ENCODE measurements around the gene AKT1.

Gene AKT1

GRCh38 chr14:104783484-104784217, 11.9 kb downstream of the AKT1 start:
- ChIA-PET POLR2A (no interaction called here), CTCF (no interaction called here)
- no peak for DNase-seq (ENCODE audit: extremely low spot score)
- TF ChIP-seq CTCF (IDR thresholded peaks at IDR 0.05; ENCODE audit: control extremely low read depth, extremely low read depth, low read depth, missing control alignments) = no peak

- POLR2A ChIA-PET = no interaction called here
- TF ChIP-seq CTCF (IDR thresholded peaks at IDR 0.05; ENCODE audit: control extremely low read depth, extremely low read depth, low read depth, missing control alignments) = no peak
- DNase-seq (ENCODE audit: extremely low spot score) = no peak
- CTCF ChIA-PET = no interaction called here
These were observed 12.8 kb downstream of the AKT1 start for GRCh38 chr14:104782808-104783139.

GRCh38 chr14:104782086-104782807, 13.3 kb downstream of the AKT1 start:
- ChIA-PET POLR2A (no interaction called here), CTCF (interaction anchor here (2.5 kb wide), 1 partner anchor 14 kb away, joined by 10 read pairs; no protein-coding TSS in a partner anchor)
- no peak for TF ChIP-seq CTCF (IDR thresholded peaks at IDR 0.05; ENCODE audit: control extremely low read depth, extremely low read depth, low read depth, missing control alignments)

GRCh38 chr14:104781271-104782077, 14.1 kb downstream of the AKT1 start:
- ChIA-PET POLR2A (no interaction called here), CTCF (interaction anchor here (2.5 kb wide), 1 partner anchor 13 kb away, joined by 10 read pairs; no protein-coding TSS in a partner anchor)
- no peak for DNase-seq (ENCODE audit: extremely low spot score)
- no peak for TF ChIP-seq CTCF (IDR thresholded peaks at IDR 0.05; ENCODE audit: control extremely low read depth, extremely low read depth, low read depth, missing control alignments)

More at GRCh38 chr14:104782086-104782807, 13.3 kb downstream of the AKT1 start:
- no peak for DNase-seq (ENCODE audit: extremely low spot score)

GRCh38 chr14:104780513-104781030, 15.0 kb downstream of the AKT1 start:
- no peak for DNase-seq (ENCODE audit: extremely low spot score)
- ChIA-PET POLR2A (no interaction called here), CTCF (interaction anchor here (2.5 kb wide), 1 partner anchor 12 kb away, joined by 10 read pairs; no protein-coding TSS in a partner anchor)
- no peak for TF ChIP-seq CTCF (IDR thresholded peaks at IDR 0.05; ENCODE audit: control extremely low read depth, extremely low read depth, low read depth, missing control alignments)

Data from GM10248 (cell line).